HepG2 (cell line): ENCODE measurements around the gene NFRKB. TPM values are rescaled to one million over a fixed set of nuclear protein-coding genes. Genes with fewer than 3 reads are reported as not detected.

Experiments used
- AHR ChIP-seq: IDR thresholded peaks from 2 replicates; pipeline ENCODE4 v1.6.1; 2018; ENCODE audit warnings: missing genetic modification reagents, missing compliant biosample characterization
- HNF4G ChIP-seq, 2 experiments: sonication (generic) in 1 of 2; formaldehyde crosslinking in 1 of 2; IDR thresholded peaks; 2 replicates each; pipeline versions ENCODE4 v1.4.0 to v1.6.1; 2011 to 2020; ENCODE audit warnings: borderline replicate concordance in 2 of 2, low read depth in 2 of 2, mild to moderate bottlenecking in 2 of 2, low read length in 1 of 2, missing genetic modification reagents in 1 of 2, moderate library complexity in 1 of 2
- HOXA5 ChIP-seq: sonication (generic); formaldehyde crosslinking; IDR thresholded peaks from 2 replicates; pipeline ENCODE4 v1.4.0; 2020; ENCODE audit warnings: missing genetic modification reagents
- PBX2 ChIP-seq: IDR thresholded peaks from 2 replicates; pipeline ENCODE4 v1.6.1; 2016; ENCODE audit warnings: control low read depth
- PRDM4 ChIP-seq: sonication (generic); formaldehyde crosslinking; IDR thresholded peaks from 2 replicates; pipeline ENCODE4 v1.9.0; 2021; ENCODE audit warnings: missing genetic modification reagents, borderline replicate concordance
- SMAD9 ChIP-seq: sonication (generic); formaldehyde crosslinking; IDR thresholded peaks from 2 replicates; pipeline ENCODE4 v1.5.1; 2020; ENCODE audit warnings: mild to moderate bottlenecking, missing genetic modification reagents
- ZBTB20 ChIP-seq: sonication (generic); formaldehyde crosslinking; IDR thresholded peaks from 2 replicates; pipeline ENCODE4 v1.8.1; 2023; ENCODE audit warnings: missing genetic modification reagents, low read depth, mild to moderate bottlenecking, borderline replicate concordance
- ZFP36L2 ChIP-seq: sonication (generic); formaldehyde crosslinking; IDR thresholded peaks from 2 replicates; pipeline ENCODE4 v1.4.0; 2020; ENCODE audit warnings: missing genetic modification reagents
- ZKSCAN5 ChIP-seq: sonication (generic); formaldehyde crosslinking; IDR thresholded peaks from 2 replicates; pipeline ENCODE4 v1.5.1; 2020; ENCODE audit warnings: mild to moderate bottlenecking, missing genetic modification reagents
- ZNF317 ChIP-seq: sonication (generic); formaldehyde crosslinking; IDR thresholded peaks from 2 replicates; pipeline ENCODE4 v1.5.0; 2020; ENCODE audit warnings: mild to moderate bottlenecking, missing genetic modification reagents
- ZNF549 ChIP-seq: sonication (generic); formaldehyde crosslinking; IDR thresholded peaks from 2 replicates; pipeline ENCODE4 v1.5.0; 2020; ENCODE audit warnings: missing genetic modification reagents
- ZNF644 ChIP-seq: IDR thresholded peaks from 2 replicates; pipeline ENCODE4 v1.6.1; 2016; ENCODE audit warnings: low read depth
- polyA plus RNA-seq, 8 experiments: library from polyadenylated mRNA; depleted of rRNA in 3 of 8; stranded (reverse) in 7 of 8; unstranded in 1 of 8; fragments of >200 nt; fragmentation: Illumina TruSeq in 4 of 8; extraction: Trizol in 4 of 8; gene quantifications; 2 replicates each; pipeline versions ENCODE4 v1.2.1 to v1.2.3, GENCODE V29; 2011 to 2016; ENCODE audit warnings: low read depth in 4 of 8, missing spikeins in 1 of 8, mixed read lengths in 1 of 8; ENCODE audit not compliant: insufficient read depth in 1 of 8
- total RNA-seq, 5 experiments: library from RNA; depleted of rRNA; stranded (reverse); fragments of >200 nt; fragmentation: Illumina TruSeq; extraction: Trizol; gene quantifications; 2 replicates each; pipeline ENCODE4 v1.2.3, GENCODE V29; 2016; ENCODE audit warnings: low read depth in 1 of 5
- TF ChIP-seq, protein P1 (sequence below): sonication (generic); formaldehyde crosslinking; IDR thresholded peaks from 2 replicates; pipeline ENCODE4 v1.4.0; 2020; ENCODE audit warnings: missing genetic modification reagents
- TF ChIP-seq, protein P2 (sequence below): sonication (generic); formaldehyde crosslinking; IDR thresholded peaks from 2 replicates; pipeline ENCODE4 v1.5.1; 2020; ENCODE audit warnings: mild to moderate bottlenecking, missing genetic modification reagents, borderline replicate concordance

The NFRKB gene
- total and polyA plus RNA-seq, 2 of the 13 experiments (the other 11 are each of a cell fraction or from before 2014, with no cell fraction given): 22.9 to 23.7 TPM

DNA sequence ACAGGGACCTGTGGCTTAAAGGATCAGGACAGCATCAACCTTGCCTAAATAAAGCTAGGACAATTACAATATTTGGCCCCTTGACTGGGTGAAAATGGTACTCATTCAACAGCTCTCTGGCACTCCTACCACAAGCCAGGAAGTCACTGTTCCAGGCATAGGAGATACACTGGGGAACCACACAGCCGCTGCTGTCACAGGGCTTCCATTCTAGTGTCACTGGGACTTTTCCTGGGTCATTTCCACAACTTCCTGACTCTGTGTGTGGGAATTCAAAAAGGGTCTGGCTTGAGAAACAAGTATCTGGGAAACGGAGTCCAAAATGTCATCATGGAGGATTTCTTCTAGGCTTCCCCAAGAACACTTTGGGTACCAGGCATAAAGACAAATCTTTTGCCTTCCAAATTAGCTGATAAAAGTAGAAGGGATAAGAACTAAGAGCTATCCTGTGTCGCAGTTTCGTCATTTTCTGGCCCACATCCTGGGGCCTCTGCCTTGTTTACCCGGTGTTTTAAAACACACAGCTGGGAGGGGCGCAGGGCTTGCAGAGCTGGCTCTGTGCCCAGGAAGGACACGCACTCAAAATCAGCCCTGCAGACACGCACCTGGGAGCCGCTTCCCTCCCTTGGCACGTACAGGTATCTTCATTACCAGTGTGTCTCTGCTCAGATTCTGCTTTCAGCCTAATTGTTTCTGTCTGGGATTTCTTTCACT is 41.7 kb downstream of the NFRKB start (continued):
- no peak for TF ChIP-seq HOXA5 (CRISPR knock-in tag)
- TF ChIP-seq ZNF317: 0 out of 2 replicates have a peak, but pooled peaks have one; percentile 59
- TF ChIP-seq ZBTB20 (CRISPR knock-in tag): peak; percentile 43; the same call in 1 of the 2 replicates
- TF ChIP-seq ZNF549 (CRISPR knock-in tag): no peak
- TF ChIP-seq ZFP36L2 (CRISPR knock-in tag): no peak
- no peak for TF ChIP-seq PBX2 (CRISPR knock-in tag)
- TF ChIP-seq, protein P1, sequence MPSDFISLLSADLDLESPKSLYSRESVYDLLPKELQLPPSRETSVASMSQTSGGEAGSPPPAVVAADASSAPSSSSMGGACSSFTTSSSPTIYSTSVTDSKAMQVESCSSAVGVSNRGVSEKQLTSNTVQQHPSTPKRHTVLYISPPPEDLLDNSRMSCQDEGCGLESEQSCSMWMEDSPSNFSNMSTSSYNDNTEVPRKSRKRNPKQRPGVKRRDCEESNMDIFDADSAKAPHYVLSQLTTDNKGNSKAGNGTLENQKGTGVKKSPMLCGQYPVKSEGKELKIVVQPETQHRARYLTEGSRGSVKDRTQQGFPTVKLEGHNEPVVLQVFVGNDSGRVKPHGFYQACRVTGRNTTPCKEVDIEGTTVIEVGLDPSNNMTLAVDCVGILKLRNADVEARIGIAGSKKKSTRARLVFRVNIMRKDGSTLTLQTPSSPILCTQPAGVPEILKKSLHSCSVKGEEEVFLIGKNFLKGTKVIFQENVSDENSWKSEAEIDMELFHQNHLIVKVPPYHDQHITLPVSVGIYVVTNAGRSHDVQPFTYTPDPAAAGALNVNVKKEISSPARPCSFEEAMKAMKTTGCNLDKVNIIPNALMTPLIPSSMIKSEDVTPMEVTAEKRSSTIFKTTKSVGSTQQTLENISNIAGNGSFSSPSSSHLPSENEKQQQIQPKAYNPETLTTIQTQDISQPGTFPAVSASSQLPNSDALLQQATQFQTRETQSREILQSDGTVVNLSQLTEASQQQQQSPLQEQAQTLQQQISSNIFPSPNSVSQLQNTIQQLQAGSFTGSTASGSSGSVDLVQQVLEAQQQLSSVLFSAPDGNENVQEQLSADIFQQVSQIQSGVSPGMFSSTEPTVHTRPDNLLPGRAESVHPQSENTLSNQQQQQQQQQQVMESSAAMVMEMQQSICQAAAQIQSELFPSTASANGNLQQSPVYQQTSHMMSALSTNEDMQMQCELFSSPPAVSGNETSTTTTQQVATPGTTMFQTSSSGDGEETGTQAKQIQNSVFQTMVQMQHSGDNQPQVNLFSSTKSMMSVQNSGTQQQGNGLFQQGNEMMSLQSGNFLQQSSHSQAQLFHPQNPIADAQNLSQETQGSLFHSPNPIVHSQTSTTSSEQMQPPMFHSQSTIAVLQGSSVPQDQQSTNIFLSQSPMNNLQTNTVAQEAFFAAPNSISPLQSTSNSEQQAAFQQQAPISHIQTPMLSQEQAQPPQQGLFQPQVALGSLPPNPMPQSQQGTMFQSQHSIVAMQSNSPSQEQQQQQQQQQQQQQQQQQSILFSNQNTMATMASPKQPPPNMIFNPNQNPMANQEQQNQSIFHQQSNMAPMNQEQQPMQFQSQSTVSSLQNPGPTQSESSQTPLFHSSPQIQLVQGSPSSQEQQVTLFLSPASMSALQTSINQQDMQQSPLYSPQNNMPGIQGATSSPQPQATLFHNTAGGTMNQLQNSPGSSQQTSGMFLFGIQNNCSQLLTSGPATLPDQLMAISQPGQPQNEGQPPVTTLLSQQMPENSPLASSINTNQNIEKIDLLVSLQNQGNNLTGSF: no peak
- TF ChIP-seq AHR (CRISPR knock-in tag): peak; percentile 83; the same call in 1 of the 2 replicates
- no peak for TF ChIP-seq PRDM4 (CRISPR knock-in tag)
- TF ChIP-seq ZKSCAN5 (CRISPR knock-in tag): no peak
- TF ChIP-seq ZNF644 (CRISPR knock-in tag): no peak
- no peak for TF ChIP-seq SMAD9
- TF ChIP-seq, protein P2, sequence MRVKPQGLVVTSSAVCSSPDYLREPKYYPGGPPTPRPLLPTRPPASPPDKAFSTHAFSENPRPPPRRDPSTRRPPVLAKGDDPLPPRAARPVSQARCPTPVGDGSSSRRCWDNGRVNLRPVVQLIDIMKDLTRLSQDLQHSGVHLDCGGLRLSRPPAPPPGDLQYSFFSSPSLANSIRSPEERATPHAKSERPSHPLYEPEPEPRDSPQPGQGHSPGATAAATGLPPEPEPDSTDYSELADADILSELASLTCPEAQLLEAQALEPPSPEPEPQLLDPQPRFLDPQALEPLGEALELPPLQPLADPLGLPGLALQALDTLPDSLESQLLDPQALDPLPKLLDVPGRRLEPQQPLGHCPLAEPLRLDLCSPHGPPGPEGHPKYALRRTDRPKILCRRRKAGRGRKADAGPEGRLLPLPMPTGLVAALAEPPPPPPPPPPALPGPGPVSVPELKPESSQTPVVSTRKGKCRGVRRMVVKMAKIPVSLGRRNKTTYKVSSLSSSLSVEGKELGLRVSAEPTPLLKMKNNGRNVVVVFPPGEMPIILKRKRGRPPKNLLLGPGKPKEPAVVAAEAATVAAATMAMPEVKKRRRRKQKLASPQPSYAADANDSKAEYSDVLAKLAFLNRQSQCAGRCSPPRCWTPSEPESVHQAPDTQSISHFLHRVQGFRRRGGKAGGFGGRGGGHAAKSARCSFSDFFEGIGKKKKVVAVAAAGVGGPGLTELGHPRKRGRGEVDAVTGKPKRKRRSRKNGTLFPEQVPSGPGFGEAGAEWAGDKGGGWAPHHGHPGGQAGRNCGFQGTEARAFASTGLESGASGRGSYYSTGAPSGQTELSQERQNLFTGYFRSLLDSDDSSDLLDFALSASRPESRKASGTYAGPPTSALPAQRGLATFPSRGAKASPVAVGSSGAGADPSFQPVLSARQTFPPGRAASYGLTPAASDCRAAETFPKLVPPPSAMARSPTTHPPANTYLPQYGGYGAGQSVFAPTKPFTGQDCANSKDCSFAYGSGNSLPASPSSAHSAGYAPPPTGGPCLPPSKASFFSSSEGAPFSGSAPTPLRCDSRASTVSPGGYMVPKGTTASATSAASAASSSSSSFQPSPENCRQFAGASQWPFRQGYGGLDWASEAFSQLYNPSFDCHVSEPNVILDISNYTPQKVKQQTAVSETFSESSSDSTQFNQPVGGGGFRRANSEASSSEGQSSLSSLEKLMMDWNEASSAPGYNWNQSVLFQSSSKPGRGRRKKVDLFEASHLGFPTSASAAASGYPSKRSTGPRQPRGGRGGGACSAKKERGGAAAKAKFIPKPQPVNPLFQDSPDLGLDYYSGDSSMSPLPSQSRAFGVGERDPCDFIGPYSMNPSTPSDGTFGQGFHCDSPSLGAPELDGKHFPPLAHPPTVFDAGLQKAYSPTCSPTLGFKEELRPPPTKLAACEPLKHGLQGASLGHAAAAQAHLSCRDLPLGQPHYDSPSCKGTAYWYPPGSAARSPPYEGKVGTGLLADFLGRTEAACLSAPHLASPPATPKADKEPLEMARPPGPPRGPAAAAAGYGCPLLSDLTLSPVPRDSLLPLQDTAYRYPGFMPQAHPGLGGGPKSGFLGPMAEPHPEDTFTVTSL (CRISPR knock-in tag): peak; percentile 85; the same call in 1 of the 2 replicates
- no peak for TF ChIP-seq HNF4G (IDR thresholded peaks at IDR 0.05; ENCODE audit: borderline replicate concordance, low read depth, low read length)
- no peak for TF ChIP-seq HNF4G (CRISPR knock-in tag; IDR thresholded peaks at IDR 0.05; ENCODE audit: borderline replicate concordance, low read depth)
